ENCODE data around the gene EIF4G2.

Gene EIF4G2

DNA sequence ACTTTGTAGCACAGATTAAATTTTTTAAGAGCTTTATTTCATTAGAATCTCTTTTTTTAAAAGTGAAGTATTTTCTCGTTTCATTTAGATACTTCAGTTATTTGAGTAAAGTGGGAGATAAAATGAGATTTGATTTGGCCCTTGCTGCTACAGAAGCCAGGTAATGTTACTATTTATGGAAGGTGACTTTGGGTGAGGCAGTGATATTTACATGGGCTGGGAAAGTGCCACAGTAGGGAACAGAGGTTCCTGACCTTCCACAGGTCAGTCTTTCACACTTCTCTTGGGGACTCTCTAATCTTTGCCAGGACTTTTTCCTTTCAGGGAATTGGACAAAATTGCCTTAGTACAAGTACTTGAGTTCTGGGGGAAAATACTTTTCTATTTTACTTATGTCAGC lies 37.3 kb downstream of the EIF4G2 start:
- TF ChIP-seq, protein P1, sequence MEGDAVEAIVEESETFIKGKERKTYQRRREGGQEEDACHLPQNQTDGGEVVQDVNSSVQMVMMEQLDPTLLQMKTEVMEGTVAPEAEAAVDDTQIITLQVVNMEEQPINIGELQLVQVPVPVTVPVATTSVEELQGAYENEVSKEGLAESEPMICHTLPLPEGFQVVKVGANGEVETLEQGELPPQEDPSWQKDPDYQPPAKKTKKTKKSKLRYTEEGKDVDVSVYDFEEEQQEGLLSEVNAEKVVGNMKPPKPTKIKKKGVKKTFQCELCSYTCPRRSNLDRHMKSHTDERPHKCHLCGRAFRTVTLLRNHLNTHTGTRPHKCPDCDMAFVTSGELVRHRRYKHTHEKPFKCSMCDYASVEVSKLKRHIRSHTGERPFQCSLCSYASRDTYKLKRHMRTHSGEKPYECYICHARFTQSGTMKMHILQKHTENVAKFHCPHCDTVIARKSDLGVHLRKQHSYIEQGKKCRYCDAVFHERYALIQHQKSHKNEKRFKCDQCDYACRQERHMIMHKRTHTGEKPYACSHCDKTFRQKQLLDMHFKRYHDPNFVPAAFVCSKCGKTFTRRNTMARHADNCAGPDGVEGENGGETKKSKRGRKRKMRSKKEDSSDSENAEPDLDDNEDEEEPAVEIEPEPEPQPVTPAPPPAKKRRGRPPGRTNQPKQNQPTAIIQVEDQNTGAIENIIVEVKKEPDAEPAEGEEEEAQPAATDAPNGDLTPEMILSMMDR (IDR thresholded peaks at IDR 0.05; ENCODE audit: extremely low read depth, missing control alignments), result no peak
- no peak for DNase-seq (ENCODE audit: low spot score)

GRCh38 chr11:10770626-10771254 lies 38.0 kb downstream of the EIF4G2 start:
- TF ChIP-seq, protein P1 (IDR thresholded peaks at IDR 0.05; ENCODE audit: extremely low read depth, missing control alignments), result peak; percentile 31
- no peak for DNase-seq (ENCODE audit: low spot score)

DNA sequence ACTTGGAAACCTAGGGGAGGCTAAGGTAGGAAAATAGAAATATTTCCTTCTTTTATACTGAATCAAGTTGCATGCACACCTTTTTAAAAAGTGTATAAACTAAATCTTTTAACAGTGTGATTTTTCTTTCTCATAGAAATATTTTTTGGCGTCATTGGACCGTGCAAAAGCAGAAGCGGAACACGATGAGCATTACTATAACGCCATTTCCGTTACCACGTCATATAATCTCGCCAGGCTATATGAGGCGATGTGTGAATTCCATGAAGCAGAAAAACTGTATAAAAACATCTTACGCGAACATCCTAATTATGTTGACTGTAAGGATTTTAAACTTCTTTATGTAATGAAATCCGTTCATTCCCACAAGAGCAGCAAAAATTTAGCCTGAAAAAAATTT lies 44.3 kb downstream of the EIF4G2 start:
- DNase-seq (ENCODE audit: low spot score), result no peak

DNA sequence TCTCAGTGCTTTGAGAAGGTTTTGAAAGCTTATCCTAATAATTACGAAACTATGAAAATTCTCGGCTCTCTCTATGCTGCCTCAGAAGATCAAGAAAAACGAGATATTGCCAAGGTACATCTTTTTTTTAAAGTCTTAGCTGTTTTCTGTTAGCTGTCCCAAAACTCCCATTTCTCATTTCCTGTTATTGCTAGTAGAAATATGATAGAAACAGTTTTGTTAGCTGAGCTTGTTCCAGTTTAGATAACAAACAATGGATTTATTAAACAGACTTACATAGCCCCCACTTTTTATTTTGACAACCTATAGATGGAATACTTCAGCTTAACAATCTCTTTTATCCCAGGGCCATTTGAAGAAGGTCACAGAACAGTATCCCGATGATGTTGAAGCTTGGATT lies 45.0 kb downstream of the EIF4G2 start:
- TF ChIP-seq, protein P1 (IDR thresholded peaks at IDR 0.05; ENCODE audit: extremely low read depth, missing control alignments), result no peak

More for the DNA sequence above, 44.3 kb downstream of the EIF4G2 start:
- TF ChIP-seq, protein P1 (IDR thresholded peaks at IDR 0.05; ENCODE audit: extremely low read depth, missing control alignments), result no peak

GRCh38 chr11:10762913-10763421 lies 45.8 kb downstream of the EIF4G2 start:
- TF ChIP-seq, protein P1 (IDR thresholded peaks at IDR 0.05; ENCODE audit: extremely low read depth, missing control alignments), result no peak
- no peak for DNase-seq (ENCODE audit: low spot score)

More for the DNA sequence above, 45.0 kb downstream of the EIF4G2 start:
- DNase-seq (ENCODE audit: low spot score), result no peak

DNA sequence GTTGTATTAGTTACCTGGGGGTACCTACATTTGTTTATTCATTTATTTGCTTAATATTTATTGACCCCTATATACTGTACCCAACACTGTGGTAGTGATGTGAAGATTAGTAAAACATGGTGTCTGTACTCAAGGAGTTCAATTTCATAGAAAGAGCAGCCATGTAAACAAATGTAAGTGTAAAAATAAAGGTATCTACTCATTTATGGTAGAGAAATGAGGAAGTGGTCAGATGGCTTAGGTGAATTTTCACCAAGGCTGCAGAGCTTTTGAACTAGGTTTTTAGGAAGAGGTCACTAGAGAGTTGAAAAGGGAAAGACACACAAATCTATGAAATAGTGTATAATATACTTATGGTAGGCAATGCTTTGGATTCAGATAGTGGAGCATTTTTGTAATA lies 46.5 kb downstream of the EIF4G2 start:
- peak; percentile 54 for DNase-seq (ENCODE audit: low spot score)

DNA sequence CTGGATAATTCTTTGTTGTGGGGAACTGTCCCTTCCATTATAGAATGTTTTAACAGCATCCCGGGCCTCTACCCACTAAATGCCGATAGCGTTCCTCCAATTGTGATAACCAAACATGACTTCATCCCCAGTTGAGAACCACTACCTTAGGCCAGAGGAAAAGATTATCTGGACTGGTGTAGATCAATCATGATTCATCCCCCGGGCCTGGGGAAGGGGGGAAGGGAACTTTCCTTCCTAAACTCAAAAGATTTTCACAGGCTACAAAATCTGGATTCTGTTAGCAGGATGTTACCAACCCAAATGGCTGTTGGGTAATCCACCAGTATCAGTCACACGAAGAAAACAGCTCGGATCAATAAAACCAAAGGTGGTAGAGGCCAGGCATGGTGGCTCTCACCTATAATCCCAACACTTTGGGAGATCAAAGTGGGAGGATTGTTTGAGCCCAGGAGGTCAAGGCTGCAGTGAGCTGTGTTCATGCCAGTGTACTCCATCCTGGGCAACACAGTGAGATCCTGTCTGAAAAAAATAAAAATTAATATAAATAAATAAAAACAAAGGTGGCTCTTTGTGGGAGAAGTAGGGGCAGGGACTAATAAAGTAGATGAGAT lies 47.5 kb downstream of the EIF4G2 start:
- TF ChIP-seq, protein P1 (IDR thresholded peaks at IDR 0.05; ENCODE audit: extremely low read depth, missing control alignments), result no peak
- no peak for DNase-seq (ENCODE audit: low spot score)

More for the DNA sequence above, 46.5 kb downstream of the EIF4G2 start:
- TF ChIP-seq, protein P1 (IDR thresholded peaks at IDR 0.05; ENCODE audit: extremely low read depth, missing control alignments), result no peak
